ENCODE data around the gene TACO1.

GRCh38 chr17:63633742-63634141 is 33.0 kb downstream of the TACO1 start:
- TF ChIP-seq POLR2A (IDR thresholded peaks at IDR 0.05; ENCODE audit: low read depth, low read length) (no peak), PKNOX1 (IDR thresholded peaks at IDR 0.05) (no peak), RCOR1 (conservative IDR thresholded peaks at IDR 0.05; ENCODE audit: low read depth, low read length) (no peak), EZH2 (IDR thresholded peaks at IDR 0.05; ENCODE audit: borderline replicate concordance, control insufficient read depth, low read depth, low read length) (no peak), NR2F1 (conservative IDR thresholded peaks at IDR 0.05) (no peak), CTCF (IDR thresholded peaks at IDR 0.05 in 2 of 3, conservative IDR thresholded peaks at IDR 0.05 in 1 of 3; ENCODE audit: control insufficient read depth in 2 of 3, extremely low read depth in 1 of 3, insufficient read depth in 1 of 3, low read depth in 3 of 3, low read length in 3 of 3) (no peak), TCF12 (IDR thresholded peaks at IDR 0.05; ENCODE audit: low read depth, low read length) (no peak)
